HEK293 (cell line): Measurements from ENCODE around the gene STK11.

Experiments used
- GLIS2 ChIP-seq: fragments of 450-650 bp; formaldehyde crosslinking; IDR thresholded peaks from 2 replicates; pipeline ENCODE4 v1.5.1; 2016; ENCODE audit warnings: missing biosample characterization, missing genetic modification characterization
- HOXC10 ChIP-seq: sonication (generic); formaldehyde crosslinking; IDR thresholded peaks from 2 replicates; pipeline ENCODE4 v1.8.1; 2023; ENCODE audit warnings: mild to moderate bottlenecking, missing genetic modification reagents
- KLF10 ChIP-seq: fragments of 450-650 bp; IDR thresholded peaks from 2 replicates; pipeline ENCODE4 v1.5.1; 2018; ENCODE audit warnings: missing biosample characterization, mild to moderate bottlenecking, missing genetic modification characterization
- KLF8 ChIP-seq: fragments of 450-650 bp; formaldehyde crosslinking; IDR thresholded peaks from 2 replicates; pipeline ENCODE4 v1.5.1; 2016; ENCODE audit warnings: missing biosample characterization, missing genetic modification characterization
- KLF9 ChIP-seq: fragments of 450-650 bp; formaldehyde crosslinking; IDR thresholded peaks from 2 replicates; pipeline ENCODE4 v1.5.1; 2016; ENCODE audit warnings: missing biosample characterization, missing genetic modification characterization, low read depth
- PATZ1 ChIP-seq: fragments of 450-650 bp; formaldehyde crosslinking; IDR thresholded peaks from 2 replicates; pipeline ENCODE4 v1.5.1; 2016; ENCODE audit warnings: missing biosample characterization, missing genetic modification characterization
- PRDM1 ChIP-seq: fragments of 450-650 bp; formaldehyde crosslinking; IDR thresholded peaks from 2 replicates; pipeline ENCODE4; 2016; ENCODE audit warnings: missing biosample characterization, missing genetic modification characterization
- SP2 ChIP-seq: fragments of 450-650 bp; formaldehyde crosslinking; IDR thresholded peaks from 2 replicates; pipeline ENCODE4 v1.5.1; 2016; ENCODE audit warnings: missing biosample characterization, missing genetic modification characterization
- SP7 ChIP-seq: fragments of 450-650 bp; formaldehyde crosslinking; IDR thresholded peaks from 2 replicates; pipeline ENCODE4 v1.5.1; 2016; ENCODE audit warnings: missing biosample characterization, missing genetic modification characterization
- WT1 ChIP-seq: fragments of 450-650 bp; formaldehyde crosslinking; IDR thresholded peaks from 2 replicates; pipeline ENCODE4 v1.5.1; 2016; ENCODE audit warnings: missing biosample characterization, missing genetic modification characterization
- ZBTB26 ChIP-seq: fragments of 450-650 bp; formaldehyde crosslinking; optimal IDR thresholded peaks from 2 replicates; pipeline ENCODE3; 2016; ENCODE audit warnings: missing biosample characterization, mild to moderate bottlenecking, missing genetic modification characterization
- ZBTB48 ChIP-seq: fragments of 450-650 bp; formaldehyde crosslinking; IDR thresholded peaks from 2 replicates; pipeline ENCODE4 v1.5.1; 2016; ENCODE audit warnings: missing biosample characterization, missing genetic modification characterization
- ZBTB8A ChIP-seq: fragments of 450-650 bp; formaldehyde crosslinking; IDR thresholded peaks from 2 replicates; pipeline ENCODE4 v1.5.1; 2016; ENCODE audit warnings: missing biosample characterization, missing genetic modification characterization
- ZFP37 ChIP-seq: fragments of 450-650 bp; formaldehyde crosslinking; IDR thresholded peaks from 2 replicates; pipeline ENCODE4 v1.5.1; 2016; ENCODE audit warnings: missing biosample characterization, missing genetic modification characterization
- ZNF10 ChIP-seq: fragments of 450-650 bp; formaldehyde crosslinking; IDR thresholded peaks from 2 replicates; pipeline ENCODE4 v1.5.1; 2017; ENCODE audit warnings: missing biosample characterization, missing genetic modification characterization
- ZNF112 ChIP-seq: fragments of 450-650 bp; formaldehyde crosslinking; IDR thresholded peaks from 2 replicates; pipeline ENCODE4 v1.5.0; 2017; ENCODE audit warnings: missing biosample characterization, missing genetic modification characterization
- ZNF133 ChIP-seq: fragments of 450-650 bp; formaldehyde crosslinking; IDR thresholded peaks from 2 replicates; pipeline ENCODE4 v1.5.1; 2016; ENCODE audit warnings: missing biosample characterization, missing genetic modification characterization
- ZNF138 ChIP-seq: fragments of 450-650 bp; formaldehyde crosslinking; IDR thresholded peaks from 2 replicates; pipeline ENCODE4 v1.5.1; 2016; ENCODE audit warnings: missing biosample characterization, missing genetic modification characterization, borderline replicate concordance
- ZNF174 ChIP-seq: fragments of 450-650 bp; formaldehyde crosslinking; IDR thresholded peaks from 2 replicates; pipeline ENCODE4 v1.5.0; 2017; ENCODE audit warnings: missing biosample characterization, mild to moderate bottlenecking, missing genetic modification characterization
- ZNF19 ChIP-seq: fragments of 450-650 bp; formaldehyde crosslinking; IDR thresholded peaks from 2 replicates; pipeline ENCODE4; 2016; ENCODE audit warnings: missing biosample characterization, missing genetic modification characterization, low read depth
- ZNF223 ChIP-seq: fragments of 450-650 bp; formaldehyde crosslinking; IDR thresholded peaks from 2 replicates; pipeline ENCODE4 v1.5.1; 2016; ENCODE audit warnings: missing biosample characterization, missing genetic modification characterization
- ZNF350 ChIP-seq: fragments of 450-650 bp; formaldehyde crosslinking; IDR thresholded peaks from 2 replicates; pipeline ENCODE4 v1.5.0; 2017; ENCODE audit warnings: missing biosample characterization, mild to moderate bottlenecking, missing genetic modification characterization
- ZNF362 ChIP-seq: fragments of 450-650 bp; formaldehyde crosslinking; IDR thresholded peaks from 2 replicates; pipeline ENCODE4 v1.5.1; 2016; ENCODE audit warnings: missing biosample characterization, missing genetic modification characterization
- ZNF426 ChIP-seq: fragments of 450-650 bp; formaldehyde crosslinking; IDR thresholded peaks from 2 replicates; pipeline ENCODE4 v1.5.1; 2017; ENCODE audit warnings: missing biosample characterization, missing genetic modification characterization, mild to moderate bottlenecking, inconsistent platforms, moderate library complexity
- ZNF473 ChIP-seq: fragments of 450-650 bp; formaldehyde crosslinking; IDR thresholded peaks from 2 replicates; pipeline ENCODE4 v1.5.1; 2017; ENCODE audit warnings: missing biosample characterization, missing genetic modification characterization
- ZNF488 ChIP-seq: fragments of 450-650 bp; formaldehyde crosslinking; IDR thresholded peaks from 2 replicates; pipeline ENCODE4 v1.5.1; 2016; ENCODE audit warnings: missing biosample characterization, missing genetic modification characterization
- ZNF521 ChIP-seq: fragments of 450-650 bp; formaldehyde crosslinking; IDR thresholded peaks from 2 replicates; pipeline ENCODE4 v1.5.1; 2017; ENCODE audit warnings: missing biosample characterization, mild to moderate bottlenecking, missing genetic modification characterization
- ZNF529 ChIP-seq: fragments of 450-650 bp; formaldehyde crosslinking; IDR thresholded peaks from 2 replicates; pipeline ENCODE4 v1.5.1; 2017; ENCODE audit warnings: missing genetic modification characterization, missing biosample characterization; ENCODE audit not compliant: insufficient replicate concordance
- ZNF561 ChIP-seq: fragments of 450-650 bp; IDR thresholded peaks from 2 replicates; pipeline ENCODE4 v1.5.1; 2018; ENCODE audit warnings: missing biosample characterization, missing genetic modification characterization, borderline replicate concordance
- ZNF747 ChIP-seq: fragments of 450-650 bp; formaldehyde crosslinking; IDR thresholded peaks from 2 replicates; pipeline ENCODE4 v1.5.1; 2016; ENCODE audit warnings: missing biosample characterization, missing genetic modification characterization
- ZNF785 ChIP-seq: fragments of 450-650 bp; formaldehyde crosslinking; IDR thresholded peaks from 2 replicates; pipeline ENCODE4 v1.5.1; 2016; ENCODE audit warnings: missing biosample characterization, missing genetic modification characterization
- ZSCAN16 ChIP-seq: fragments of 450-650 bp; formaldehyde crosslinking; IDR thresholded peaks from 2 replicates; pipeline ENCODE4 v1.5.1; 2016; ENCODE audit warnings: missing biosample characterization, missing genetic modification characterization

Gene STK11

GRCh38 chr19:1273263-1274041 is 67.9 kb downstream of the STK11 start (continued):
- TF ChIP-seq ZNF529 (tag by site-specific recombination) (no peak), ZNF426 (tag by site-specific recombination) (no peak), ZNF350 (tag by site-specific recombination) (no peak), ZNF747 (no peak), ZNF785 (tag by site-specific recombination) (no peak), ZBTB48 (tag by site-specific recombination) (no peak), HOXC10 (CRISPR knock-in tag) (no peak), SP7 (tag by site-specific recombination) (no peak), SP2 (no peak), KLF8 (tag by site-specific recombination) (0 out of 2 replicates have a peak, but pooled peaks have one; percentile 3), ZNF174 (tag by site-specific recombination) (no peak), WT1 (no peak; the same call in 1 of the 2 replicates), ZNF473 (no peak), KLF9 (tag by site-specific recombination) (no peak), ZNF488 (tag by site-specific recombination) (no peak), ZNF138 (tag by site-specific recombination) (no peak), KLF10 (tag by site-specific recombination) (no peak), PATZ1 (peak; percentile 31; the same call in 1 of the 2 replicates), GLIS2 (tag by site-specific recombination) (no peak), ZNF10 (tag by site-specific recombination) (no peak), ZNF223 (tag by site-specific recombination) (no peak), ZNF362 (tag by site-specific recombination) (no peak), ZSCAN16 (no peak), ZNF112 (tag by site-specific recombination) (no peak), ZNF521 (tag by site-specific recombination) (no peak), ZBTB26 (tag by site-specific recombination) (no peak), ZNF561 (tag by site-specific recombination) (no peak), PRDM1 (tag by site-specific recombination) (0 out of 2 replicates have a peak, but pooled peaks have one; percentile 34), ZBTB8A (peak; percentile 6; the same call in 1 of the 2 replicates), ZNF133 (tag by site-specific recombination) (no peak), ZFP37 (no peak), ZNF19 (tag by site-specific recombination) (no peak)
